ENCODE measurements around the gene P3H3.

Gene P3H3

GRCh38 chr12:6787309-6787708, 40.9 kb upstream of the P3H3 start:
- H3K4me3 ChIP-seq (replicated peaks; ENCODE audit: low read depth, low read length): no peak overlapping the region
- no peak for DNase-seq (ENCODE audit: extremely low read depth, insufficient read length)
- H3K27me3 ChIP-seq (replicated peaks; ENCODE audit: control insufficient read depth, insufficient read depth, low read length): no peaks in the 10 kb centered on the region
- H3K36me3 ChIP-seq (ENCODE audit: control insufficient read depth, insufficient read depth, low read length): no peaks in the 10 kb centered on the region
- TF ChIP-seq CTCF (IDR thresholded peaks at IDR 0.05; ENCODE audit: insufficient read depth, low read length, poor library complexity, severe bottlenecking): no peak

- Histone ChIP-seq H3K27me3 (replicated peaks; ENCODE audit: control insufficient read depth, insufficient read depth, low read length) (no peaks in the 10 kb centered on the region), H3K36me3 (ENCODE audit: control insufficient read depth, insufficient read depth, low read length) (no peaks in the 10 kb centered on the region), H3K4me3 (replicated peaks; ENCODE audit: low read depth, low read length) (no peak within 1 kb of the TSS)
- DNase-seq (ENCODE audit: extremely low read depth, insufficient read length): no peak
- no peak for TF ChIP-seq CTCF (IDR thresholded peaks at IDR 0.05; ENCODE audit: insufficient read depth, low read length, poor library complexity, severe bottlenecking)
These were observed 39.0 kb upstream of the P3H3 start, which contains the start of gene CD4 for GRCh38 chr12:6788972-6789924. Gene CD4, plus strand, starts transcription at chr12:6789528. Its CDS starts 10,611 bp downstream, at chr12:6800139.

DNA sequence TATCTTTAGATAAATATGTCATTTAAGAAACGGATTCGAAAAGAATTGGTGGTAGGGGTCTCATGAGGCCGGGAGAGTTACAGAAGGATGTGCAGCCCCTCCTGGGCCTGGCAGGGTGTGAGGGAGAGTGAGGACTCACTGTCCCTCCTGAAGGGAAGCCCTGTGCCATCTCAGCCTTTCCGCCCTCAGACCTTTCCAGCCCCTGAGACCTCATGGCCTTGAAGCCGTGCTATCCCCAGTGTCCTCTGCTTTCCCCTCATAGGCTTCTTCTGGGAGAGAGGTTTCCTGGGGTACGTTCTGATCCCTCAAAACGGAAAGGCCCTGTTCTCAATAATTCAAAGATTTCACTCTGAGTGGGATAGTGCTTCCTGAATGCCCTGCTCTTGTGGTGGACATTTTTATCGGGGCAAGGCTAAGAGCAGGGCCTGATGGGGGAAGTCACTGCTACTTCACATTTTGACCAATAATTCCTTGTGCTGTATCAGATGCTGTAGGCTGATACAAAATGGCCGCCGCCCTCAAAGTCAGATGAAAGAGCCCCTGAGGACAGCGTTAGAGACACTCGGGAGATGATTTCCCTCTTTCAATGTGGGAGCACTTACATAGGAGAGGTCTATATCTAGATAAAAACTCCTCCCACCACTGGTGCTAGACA, 37.6 kb upstream of the P3H3 start:
- no peaks in the 10 kb centered on the region for H3K36me3 ChIP-seq (ENCODE audit: control insufficient read depth, insufficient read depth, low read length)
- H3K4me3 ChIP-seq (replicated peaks; ENCODE audit: low read depth, low read length): no peak overlapping the region
- TF ChIP-seq CTCF (IDR thresholded peaks at IDR 0.05; ENCODE audit: insufficient read depth, low read length, poor library complexity, severe bottlenecking): no peak
- no peaks in the 10 kb centered on the region for H3K27me3 ChIP-seq (replicated peaks; ENCODE audit: control insufficient read depth, insufficient read depth, low read length)
- no peak for DNase-seq (ENCODE audit: extremely low read depth, insufficient read length)

DNA sequence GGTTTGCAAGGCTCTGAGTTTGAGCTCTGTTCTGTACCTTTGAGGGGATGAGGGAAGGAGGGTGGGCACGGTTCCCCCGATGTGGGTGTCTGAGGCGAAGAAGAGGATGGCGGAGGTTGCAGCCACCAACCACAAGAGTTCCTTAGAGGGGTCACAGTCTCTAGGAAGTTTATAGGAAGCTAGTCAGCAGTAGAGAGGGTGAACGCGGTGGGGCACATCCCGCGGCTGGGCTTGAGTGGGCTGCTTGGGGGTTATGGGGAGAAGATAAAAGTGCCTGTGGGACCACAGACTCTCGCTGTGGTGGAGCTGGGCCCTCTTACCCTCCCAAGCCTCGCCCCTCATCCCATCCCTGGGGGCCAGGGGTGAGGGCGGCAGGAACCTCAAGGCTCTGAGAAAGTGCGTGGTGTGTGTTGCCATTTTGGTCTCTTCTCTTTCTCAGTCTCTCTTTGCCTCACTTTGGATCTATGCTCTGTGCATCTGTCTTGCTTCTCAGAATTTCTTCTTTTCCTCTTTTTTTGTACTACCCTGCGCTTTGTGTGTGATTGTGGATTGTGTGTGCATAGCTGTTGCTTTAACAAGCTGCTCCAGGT, 36.2 kb upstream of the P3H3 start:
- TF ChIP-seq CTCF (IDR thresholded peaks at IDR 0.05; ENCODE audit: insufficient read depth, low read length, poor library complexity, severe bottlenecking): no peak
- no peak for DNase-seq (ENCODE audit: extremely low read depth, insufficient read length)
- Histone ChIP-seq H3K27me3 (replicated peaks; ENCODE audit: control insufficient read depth, insufficient read depth, low read length) (no peaks in the 10 kb centered on the region), H3K4me3 (replicated peaks; ENCODE audit: low read depth, low read length) (no peak overlapping the region), H3K36me3 (ENCODE audit: control insufficient read depth, insufficient read depth, low read length) (no peaks in the 10 kb centered on the region)

DNA sequence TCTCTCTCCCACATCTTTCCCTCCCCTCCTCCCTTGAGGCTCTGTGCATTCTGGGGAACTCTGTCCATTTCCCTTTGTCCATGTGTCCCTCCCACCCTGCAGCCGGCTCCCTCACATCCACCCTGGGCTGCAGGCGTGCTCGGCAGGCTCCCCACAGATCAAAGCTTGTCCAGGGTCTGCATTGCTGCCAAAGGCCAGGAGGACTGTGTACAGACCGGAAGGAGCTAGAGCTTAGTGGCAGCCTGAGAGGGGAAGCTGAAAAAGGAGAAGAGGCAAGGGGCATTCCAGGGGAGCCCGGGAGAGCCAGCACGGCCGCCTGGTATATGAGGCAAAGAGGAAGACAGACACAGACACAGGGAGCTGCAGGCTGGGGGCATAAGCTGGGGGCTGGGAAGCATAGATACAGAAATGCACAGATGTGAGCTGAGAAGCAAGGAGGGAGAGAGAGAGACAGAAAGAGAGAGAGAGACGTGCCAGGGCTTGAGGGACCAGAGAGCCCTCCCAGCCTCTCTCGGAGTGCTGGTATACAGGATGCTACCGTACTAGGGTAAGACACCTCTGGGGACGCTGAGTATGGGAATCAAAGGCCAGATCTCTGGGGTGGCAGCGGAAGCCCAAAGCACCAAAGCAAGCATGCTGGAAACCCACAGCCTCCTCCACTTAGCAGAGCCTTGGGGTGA, 35.5 kb upstream of the P3H3 start:
- TF ChIP-seq CTCF (IDR thresholded peaks at IDR 0.05; ENCODE audit: insufficient read depth, low read length, poor library complexity, severe bottlenecking): no peak
- Histone ChIP-seq H3K36me3 (ENCODE audit: control insufficient read depth, insufficient read depth, low read length) (no peaks in the 10 kb centered on the region), H3K4me3 (replicated peaks; ENCODE audit: low read depth, low read length) (no peak overlapping the region), H3K27me3 (replicated peaks; ENCODE audit: control insufficient read depth, insufficient read depth, low read length) (no peaks in the 10 kb centered on the region)
- no peak for DNase-seq (ENCODE audit: extremely low read depth, insufficient read length)

Data from GM06990 (cell line).